GM12801 (cell line): ENCODE data around the gene SPOCK2.

Source experiments
- CTCF ChIP-seq: IDR thresholded peaks from one replicate; pipeline ENCODE4 v1.5.1; 2011; ENCODE audit warnings: control low read depth; ENCODE audit not compliant: insufficient read length; ENCODE audit errors: extremely low read depth

The SPOCK2 gene

GRCh38 chr10:72097448-72098300 is 9.3 kb upstream of the SPOCK2 start:
- no peak for TF ChIP-seq CTCF

- no peak for TF ChIP-seq CTCF
Observed at GRCh38 chr10:72096115-72097000, 8.0 kb upstream of the SPOCK2 start.

GRCh38 chr10:72095195-72095594 is 6.8 kb upstream of the SPOCK2 start:
- TF ChIP-seq CTCF: no peak

GRCh38 chr10:72094574-72094973 is 6.2 kb upstream of the SPOCK2 start:
- no peak for TF ChIP-seq CTCF

GRCh38 chr10:72093450-72093849 is 5.1 kb upstream of the SPOCK2 start:
- TF ChIP-seq CTCF: no peak

- TF ChIP-seq CTCF: no peak
Observed at GRCh38 chr10:72092987-72093386, 4.6 kb upstream of the SPOCK2 start.

GRCh38 chr10:72092171-72092924 is 4.0 kb upstream of the SPOCK2 start:
- TF ChIP-seq CTCF: no peak
